ENCODE results near the gene EIF4G3.
"Not testable (repeated sequence)": the region's sequence is repeated elsewhere in the genome, so short reads cannot be mapped to it uniquely, and the experiment has no call there.

Gene EIF4G3

GRCh38 chr1:20823845-20824244 lies 352.9 kb downstream of the EIF4G3 start:
- DNase-seq (ENCODE audit: low read depth): no peak

DNA sequence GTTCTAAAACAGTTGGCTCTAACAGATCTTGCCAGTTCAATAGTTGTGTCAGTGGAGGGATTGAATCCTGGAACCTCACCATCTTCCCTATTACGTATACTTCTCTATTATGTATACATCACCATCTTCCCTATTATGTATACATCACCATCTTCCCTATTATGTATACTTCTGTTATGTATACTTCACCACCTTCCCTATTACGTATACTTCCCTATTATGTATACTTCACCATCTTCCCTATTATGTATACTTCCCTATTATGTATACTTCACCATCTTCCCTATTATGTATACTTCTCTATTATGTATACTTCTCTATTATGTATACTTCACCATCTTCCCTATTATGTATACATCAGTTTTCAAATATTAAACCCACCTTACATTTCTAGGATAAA lies 355.2 kb downstream of the EIF4G3 start:
- no peak for DNase-seq (ENCODE audit: low read depth)

DNA sequence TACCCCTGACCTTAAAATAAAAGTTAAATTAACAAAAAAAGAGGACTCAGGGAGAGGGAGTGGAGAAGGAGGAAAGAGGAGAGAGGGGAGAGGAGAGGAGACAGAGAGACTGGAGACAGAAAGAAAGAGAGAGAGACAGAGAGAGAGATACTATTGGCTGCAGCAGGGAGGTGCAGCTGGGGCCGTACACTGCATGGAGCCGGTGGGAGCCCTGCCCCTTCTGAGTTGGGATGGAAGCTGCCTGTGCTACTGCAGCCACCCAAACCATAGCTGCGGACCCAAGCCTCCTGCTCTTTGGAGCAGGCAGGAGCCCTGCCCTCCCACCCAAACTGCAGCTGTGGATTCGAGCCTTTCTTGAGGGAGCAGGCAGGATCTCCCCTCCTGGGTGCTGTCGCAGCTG lies 356.9 kb downstream of the EIF4G3 start:
- no peak for DNase-seq (ENCODE audit: low read depth)

DNA sequence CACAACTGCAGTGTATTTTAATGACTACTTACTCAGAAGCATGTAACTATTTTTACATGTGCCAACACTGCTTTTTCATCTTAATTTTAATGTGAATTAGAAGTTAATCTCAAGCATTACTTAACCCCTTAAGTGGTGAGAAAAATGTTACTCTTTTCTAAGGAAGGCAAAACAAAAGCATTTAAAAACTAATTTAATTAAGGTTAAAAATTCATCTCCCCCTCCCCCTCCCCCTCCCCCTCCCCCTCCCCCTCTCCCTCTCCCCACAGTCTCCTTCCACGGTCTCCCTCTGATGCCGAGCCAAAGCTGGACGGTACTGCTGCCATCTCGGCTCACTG lies 362.2 kb downstream of the EIF4G3 start:
- DNase-seq (ENCODE audit: low read depth): no peak

DNA sequence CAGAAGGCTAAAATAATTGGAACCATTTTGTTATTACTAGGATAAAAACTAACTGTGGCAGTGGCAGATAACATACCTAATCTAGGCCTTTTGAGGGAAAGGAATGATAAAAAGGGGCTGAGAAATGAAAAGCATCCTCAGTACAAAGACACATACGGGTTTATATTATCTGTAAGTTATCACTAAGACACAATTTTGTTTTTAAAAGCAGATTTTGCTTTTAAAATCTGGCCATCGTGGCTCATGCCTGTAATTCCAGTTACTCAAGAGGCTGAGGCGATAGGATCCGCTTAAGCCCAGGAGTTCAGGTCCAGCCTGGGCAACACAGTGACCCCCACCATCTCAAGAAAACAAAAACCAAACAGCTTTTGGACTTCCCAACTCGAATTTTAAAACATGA lies 364.8 kb downstream of the EIF4G3 start:
- DNase-seq (ENCODE audit: low read depth): no peak

DNA sequence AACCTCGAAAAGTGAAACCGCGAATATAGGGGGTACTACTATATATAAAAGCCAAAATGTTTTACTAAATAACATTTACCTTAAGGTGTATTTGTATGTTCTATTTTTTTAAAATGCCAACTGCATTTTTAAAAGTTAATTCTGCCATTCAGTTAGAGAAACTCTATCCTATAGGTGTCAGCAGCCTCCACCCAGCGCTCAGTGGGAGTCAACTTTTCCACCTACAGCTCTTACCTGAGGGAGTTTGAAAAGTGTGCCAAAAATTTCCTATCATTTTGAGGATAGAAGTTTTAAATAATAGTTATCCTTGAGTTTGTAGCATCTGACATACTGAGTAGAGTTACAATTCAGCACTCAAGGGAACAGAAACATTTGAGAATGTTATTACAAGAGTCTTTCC lies 383.5 kb downstream of the EIF4G3 start:
- DNase-seq (ENCODE audit: low read depth): no peak

DNA sequence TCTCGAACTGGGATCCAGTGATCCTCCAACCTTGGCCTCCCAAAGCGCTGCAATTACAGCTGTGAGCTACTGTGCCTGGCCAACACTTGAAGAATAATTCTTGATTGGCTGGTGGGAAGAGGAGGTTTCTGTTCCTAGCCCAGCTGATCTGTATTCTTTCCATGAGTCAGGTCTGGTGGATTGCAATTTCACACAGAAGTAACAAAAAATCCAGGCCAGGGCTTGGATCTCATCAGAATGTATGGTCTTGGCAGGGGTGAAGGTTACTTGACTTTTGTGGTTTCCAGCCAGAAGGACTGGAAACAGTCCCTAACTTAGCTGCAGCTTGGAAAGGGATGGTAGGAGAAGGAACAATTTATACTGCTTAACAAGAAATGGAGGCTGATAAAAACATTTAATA lies 384.5 kb downstream of the EIF4G3 start:
- no peak for DNase-seq (ENCODE audit: low read depth)

DNA sequence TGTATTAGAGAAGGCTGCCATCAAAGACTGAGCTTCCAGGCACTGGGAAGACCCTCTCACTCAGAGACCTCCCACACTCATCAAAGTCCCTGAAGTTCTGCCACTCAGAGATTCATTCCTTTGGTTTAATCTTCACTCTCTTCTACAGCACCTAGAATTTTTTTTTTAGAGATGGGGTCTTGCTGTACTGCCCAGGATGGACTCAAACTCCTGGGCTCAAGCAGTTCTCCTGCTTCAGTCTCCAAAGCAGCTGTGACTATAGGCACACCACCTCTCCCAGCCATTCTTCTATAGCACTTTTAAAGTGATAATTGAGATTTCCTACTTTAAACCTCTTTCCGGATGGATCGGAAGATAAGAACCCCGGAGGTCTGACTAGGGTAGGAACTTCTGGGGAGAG lies 385.9 kb downstream of the EIF4G3 start:
- DNase-seq (ENCODE audit: low read depth): no peak

DNA sequence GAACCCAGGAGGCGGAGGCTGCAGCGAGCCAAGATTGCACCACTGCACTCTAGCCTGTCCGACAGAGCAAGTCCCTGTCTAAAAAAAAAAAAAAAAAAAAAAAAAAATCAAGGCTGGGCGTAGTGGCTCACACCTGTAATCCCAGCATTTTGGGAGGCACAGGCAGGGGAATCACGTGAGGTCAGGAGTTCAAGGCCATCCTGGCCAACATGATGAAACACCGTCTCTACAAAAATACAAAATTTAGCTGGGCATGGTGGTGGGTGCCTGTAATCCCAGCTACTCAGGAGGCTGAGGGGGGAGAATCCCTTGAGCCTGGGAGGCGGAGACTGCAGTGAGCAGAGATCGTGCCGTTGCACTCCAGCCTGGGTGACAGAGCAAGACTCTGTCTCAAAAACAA lies 387.1 kb downstream of the EIF4G3 start:
- DNase-seq (ENCODE audit: low read depth): not testable (repeated sequence)

DNA sequence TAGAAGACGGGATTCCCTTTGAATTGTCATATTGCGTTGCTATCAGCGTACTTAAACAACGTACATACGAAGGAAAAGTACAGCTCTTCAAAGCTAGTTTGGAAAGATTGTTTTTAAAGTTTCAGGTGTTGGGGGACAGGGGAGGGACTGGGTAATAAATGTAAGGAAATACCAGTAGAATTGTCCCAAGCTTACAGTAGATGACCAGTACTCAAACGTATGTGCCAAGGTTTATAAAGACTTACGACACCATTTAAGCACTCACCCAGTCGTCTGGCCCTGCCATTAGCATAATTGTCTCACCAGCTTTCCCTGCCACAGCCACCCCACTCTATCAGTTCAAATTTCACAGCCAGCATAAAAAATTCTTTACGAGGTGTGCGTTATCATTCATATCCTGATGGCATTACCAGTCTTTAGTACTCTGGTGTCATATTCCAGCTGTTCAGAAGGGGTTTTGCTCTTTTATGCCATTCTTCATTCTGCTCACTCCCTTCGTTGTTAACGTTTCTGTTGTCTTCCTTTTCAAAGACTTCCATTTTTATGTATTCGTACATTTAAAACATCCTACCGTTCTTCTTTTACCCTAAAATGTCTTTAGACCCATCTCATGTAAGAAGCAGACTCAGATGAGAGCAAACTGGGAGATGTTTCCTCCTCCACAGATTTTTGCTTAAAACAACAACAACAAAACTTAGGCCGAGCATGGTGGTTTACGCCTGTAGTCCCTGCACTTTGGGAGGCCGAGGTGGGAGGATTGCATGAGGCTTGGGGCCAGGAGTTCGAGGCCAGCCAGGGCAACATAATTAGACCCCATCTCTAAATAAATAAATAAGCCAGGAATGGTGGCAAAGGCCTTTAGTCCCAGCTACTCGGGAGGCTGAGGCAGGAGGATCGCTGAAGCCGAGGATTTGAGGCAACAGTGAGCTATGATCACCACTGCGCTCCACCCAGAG lies 388.6 kb downstream of the EIF4G3 start:
- DNase-seq (ENCODE audit: low read depth): no peak

GRCh38 chr1:20787029-20787839 lies 389.5 kb downstream of the EIF4G3 start, which contains the start of gene HP1BP3:
Gene HP1BP3 (minus strand): TSS chr1:20787307. CDS start chr1:20780440, 6,867 bp downstream.
- peak; percentile 78 for DNase-seq (ENCODE audit: low read depth)

DNA sequence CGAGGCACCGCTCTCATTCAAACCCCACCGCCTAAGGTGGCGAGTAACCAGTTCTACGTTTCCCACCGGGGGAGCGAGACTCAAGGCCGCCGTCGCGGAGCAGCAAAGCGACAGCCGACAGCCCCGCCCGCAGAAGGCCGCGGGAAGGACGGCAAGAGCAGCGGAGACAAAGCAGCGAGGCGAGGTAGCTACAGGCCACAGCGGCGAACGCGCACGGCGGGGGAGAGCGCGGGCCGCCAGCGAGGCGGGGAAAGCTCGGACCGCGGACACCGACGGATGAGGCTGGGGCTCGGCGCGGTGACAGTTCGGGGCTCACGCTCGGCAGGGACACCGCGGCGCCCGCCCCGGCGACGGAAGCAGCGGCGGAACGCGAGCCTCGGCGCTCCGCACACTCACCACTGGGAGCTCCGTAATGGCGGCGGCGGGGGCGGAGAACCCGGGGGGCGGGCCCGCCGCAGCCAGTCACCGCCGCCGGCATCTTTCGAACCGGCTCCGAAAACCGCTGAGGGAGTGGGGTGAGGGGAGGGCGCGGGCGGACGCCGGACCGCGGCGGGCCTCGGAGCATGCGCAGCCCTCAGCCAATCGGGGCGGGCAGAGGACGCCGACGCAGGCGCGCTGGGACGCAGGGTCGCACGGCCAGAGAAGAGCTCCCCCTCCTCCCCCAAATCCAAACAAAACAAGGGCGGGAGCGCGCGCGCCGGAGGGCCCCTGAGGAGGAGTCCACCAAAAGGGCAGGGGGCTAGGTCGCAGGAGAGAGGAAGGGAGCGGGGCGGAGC lies 390.3 kb downstream of the EIF4G3 start:
- peak; percentile 95 for DNase-seq (ENCODE audit: low read depth)

GRCh38 chr1:20785907-20786252 lies 390.8 kb downstream of the EIF4G3 start:
- DNase-seq (ENCODE audit: low read depth): no peak

DNA sequence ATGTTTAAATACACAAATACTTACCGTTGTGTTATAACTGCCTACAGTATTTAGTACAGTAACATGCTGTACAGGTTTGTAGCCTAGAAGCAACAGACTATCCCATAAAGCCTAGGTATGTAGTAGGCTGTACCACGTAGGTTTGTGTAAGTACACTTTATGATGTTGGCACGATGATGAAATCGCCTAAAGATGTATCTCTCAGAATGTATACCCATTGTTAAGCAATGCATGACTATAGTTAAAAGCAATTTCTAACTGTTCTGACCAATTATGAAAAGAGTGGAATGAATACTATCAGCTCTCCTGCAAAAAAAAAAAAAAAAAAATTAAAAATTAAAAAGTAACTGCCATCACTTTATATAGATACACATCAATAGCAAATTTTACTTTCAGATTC lies 401.0 kb downstream of the EIF4G3 start:
- no peak for DNase-seq (ENCODE audit: low read depth)

GRCh38 chr1:20771780-20772179 lies 404.9 kb downstream of the EIF4G3 start:
- DNase-seq (ENCODE audit: low read depth): no peak

DNA sequence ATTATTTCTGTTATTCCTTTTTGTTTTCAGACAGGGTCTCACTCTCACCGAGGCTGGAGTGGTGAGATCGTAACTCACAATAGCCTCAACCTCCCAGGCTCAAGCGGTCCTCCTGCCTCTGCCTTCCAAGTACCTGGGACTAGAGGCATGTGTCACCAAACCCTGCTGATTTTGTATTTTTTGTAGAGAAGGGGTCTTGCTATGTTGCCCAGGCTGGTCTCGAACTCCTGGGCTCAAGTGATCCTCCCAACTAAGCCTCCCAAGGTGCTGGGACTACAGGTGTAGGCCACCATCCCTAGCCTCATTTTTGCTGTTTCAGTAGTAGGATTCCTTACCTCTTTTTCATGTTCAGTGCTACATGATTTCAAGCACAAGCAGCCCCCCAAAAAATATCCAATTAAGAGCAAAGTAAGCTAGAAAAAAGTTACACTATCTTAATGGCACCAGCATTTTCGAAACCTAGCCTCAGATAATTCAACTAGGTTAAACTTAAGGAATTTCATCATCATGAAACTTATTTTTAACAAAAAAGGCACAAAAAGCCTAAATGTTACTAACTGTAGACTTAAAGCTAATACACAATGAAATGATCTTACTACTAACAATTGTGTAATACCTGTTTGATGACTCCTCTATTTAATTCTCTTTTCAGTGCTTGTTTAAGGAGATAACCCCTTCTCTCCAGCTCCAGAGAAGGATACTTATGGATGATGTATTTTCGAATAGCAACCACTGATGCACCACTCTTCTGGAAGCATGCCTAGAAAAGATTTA lies 406.2 kb downstream of the EIF4G3 start:
- DNase-seq (ENCODE audit: low read depth): no peak

DNA sequence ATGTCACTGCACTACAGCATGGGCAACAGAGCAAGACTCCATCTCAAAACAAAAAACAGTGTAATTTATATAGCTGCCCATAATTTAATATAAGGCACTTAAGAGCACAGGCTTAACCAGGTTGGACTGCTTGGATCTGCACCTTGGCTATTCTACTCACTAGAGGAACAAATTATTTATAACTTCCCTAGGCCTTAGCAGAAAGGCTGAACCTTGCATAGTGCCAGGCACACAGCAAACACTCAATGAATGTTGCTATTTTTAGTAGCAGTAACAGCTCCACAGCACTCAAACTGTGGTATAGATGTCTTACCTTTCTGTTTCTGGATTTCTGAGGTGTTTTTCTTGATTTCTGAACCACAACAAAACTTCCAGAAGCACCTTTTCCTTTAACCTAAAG lies 409.4 kb downstream of the EIF4G3 start:
- DNase-seq (ENCODE audit: low read depth): no peak

GRCh38 chr1:20763417-20763816 lies 413.3 kb downstream of the EIF4G3 start:
- DNase-seq (ENCODE audit: low read depth): no peak

DNA sequence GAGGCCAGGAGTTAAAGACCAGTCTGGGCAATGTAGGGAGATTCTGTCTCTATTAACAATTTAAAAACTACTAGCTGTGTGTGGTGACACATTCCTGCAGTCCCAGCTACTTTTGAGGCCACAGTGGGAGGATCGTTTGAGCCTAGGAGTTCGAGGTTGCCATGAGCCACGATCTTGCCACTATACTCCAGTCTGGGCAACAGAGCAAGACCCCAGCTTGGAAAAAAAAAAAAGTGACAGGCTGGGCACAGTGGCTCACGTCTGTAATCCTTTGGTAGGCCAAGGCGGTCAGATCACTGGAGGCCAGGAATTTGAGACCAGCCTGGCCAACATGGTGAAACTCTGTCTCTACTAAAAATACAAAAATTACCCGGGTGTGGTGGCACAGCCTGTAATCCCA lies 416.4 kb downstream of the EIF4G3 start:
- DNase-seq (ENCODE audit: low read depth): no peak
